ENCODE data around the gene POLH. TPM values are rescaled to one million over a fixed set of nuclear protein-coding genes. Genes with fewer than 3 reads are reported as not detected.

The POLH gene
- total and polyA plus RNA-seq, 10 of the 15 experiments (the other 5 are each of a cell fraction or from before 2014, with no cell fraction given): 5.5 to 33.6 (median 18.6) TPM

DNA sequence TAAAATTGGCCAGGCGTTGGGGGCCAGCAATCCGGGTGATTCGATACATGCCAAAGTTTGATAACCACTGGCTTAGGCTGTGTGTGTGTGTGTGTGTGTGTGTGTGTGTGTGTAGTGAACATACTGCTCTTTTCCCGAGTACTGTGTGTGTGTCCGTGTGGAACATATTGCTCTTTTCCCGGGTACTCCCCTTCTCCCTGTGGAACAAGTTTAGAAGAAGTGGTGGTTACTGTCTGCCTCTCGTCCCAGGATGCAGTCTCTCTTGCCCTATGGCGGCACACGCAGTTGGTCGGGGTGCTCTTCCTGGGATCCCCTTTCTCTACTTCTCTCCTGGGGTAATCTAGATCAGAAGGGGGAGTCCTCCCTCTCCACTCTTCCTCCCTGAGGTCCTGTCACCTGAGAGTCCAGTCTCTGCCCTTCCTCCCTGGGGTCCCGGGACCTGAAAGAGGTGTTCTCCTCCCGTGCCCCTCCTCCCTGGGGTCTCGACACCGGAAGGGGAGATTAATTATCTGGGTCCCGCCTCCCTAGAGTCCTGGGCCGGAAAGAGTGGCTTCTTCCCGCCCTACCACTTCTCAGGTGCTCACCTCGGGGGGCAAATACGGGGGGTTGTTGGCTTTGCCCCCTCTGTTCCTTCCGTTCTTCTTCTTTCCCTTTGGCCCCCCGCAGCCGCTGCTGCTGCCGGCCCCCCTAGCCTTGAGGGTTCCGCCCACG is 52.6 kb downstream of the POLH start (continued):
- TF ChIP-seq, protein P1, sequence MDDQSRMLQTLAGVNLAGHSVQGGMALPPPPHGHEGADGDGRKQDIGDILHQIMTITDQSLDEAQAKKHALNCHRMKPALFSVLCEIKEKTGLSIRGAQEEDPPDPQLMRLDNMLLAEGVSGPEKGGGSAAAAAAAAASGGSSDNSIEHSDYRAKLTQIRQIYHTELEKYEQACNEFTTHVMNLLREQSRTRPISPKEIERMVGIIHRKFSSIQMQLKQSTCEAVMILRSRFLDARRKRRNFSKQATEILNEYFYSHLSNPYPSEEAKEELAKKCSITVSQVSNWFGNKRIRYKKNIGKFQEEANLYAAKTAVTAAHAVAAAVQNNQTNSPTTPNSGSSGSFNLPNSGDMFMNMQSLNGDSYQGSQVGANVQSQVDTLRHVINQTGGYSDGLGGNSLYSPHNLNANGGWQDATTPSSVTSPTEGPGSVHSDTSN (IDR thresholded peaks at IDR 0.05; ENCODE audit: insufficient replicate concordance, low read depth, low read length): peak; percentile 15
- TF ChIP-seq, protein P2, sequence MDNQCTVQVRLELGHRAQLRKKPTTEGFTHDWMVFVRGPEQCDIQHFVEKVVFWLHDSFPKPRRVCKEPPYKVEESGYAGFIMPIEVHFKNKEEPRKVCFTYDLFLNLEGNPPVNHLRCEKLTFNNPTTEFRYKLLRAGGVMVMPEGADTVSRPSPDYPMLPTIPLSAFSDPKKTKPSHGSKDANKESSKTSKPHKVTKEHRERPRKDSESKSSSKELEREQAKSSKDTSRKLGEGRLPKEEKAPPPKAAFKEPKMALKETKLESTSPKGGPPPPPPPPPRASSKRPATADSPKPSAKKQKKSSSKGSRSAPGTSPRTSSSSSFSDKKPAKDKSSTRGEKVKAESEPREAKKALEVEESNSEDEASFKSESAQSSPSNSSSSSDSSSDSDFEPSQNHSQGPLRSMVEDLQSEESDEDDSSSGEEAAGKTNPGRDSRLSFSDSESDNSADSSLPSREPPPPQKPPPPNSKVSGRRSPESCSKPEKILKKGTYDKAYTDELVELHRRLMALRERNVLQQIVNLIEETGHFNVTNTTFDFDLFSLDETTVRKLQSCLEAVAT (IDR thresholded peaks at IDR 0.05): 0 out of 2 replicates have a peak, but pooled peaks have one; percentile 48
- TF ChIP-seq KLF5 (IDR thresholded peaks at IDR 0.05; ENCODE audit: partially characterized antibody) (no peak), NFIC (IDR thresholded peaks at IDR 0.05; ENCODE audit: low read depth, low read length) (no peak), GABPA (IDR thresholded peaks at IDR 0.05; ENCODE audit: low read depth) (peak; percentile 68; the same call in 1 of the 2 replicates), RCOR1 (conservative IDR thresholded peaks at IDR 0.05; ENCODE audit: low read depth, low read length) (0 out of 2 replicates have a peak, but pooled peaks have one; percentile 8), SMARCA5 (IDR thresholded peaks at IDR 0.05) (peak; percentile 88), RB1 (IDR thresholded peaks at IDR 0.05; ENCODE audit: borderline replicate concordance) (peak; percentile 48; the same call in 1 of the 2 replicates), SREBF2 (IDR thresholded peaks at IDR 0.05; ENCODE audit: low read length) (no peak), JUNB (IDR thresholded peaks at IDR 0.05) (no peak), PML (IDR thresholded peaks at IDR 0.05; ENCODE audit: low read length) (no peak), IKZF2 (IDR thresholded peaks at IDR 0.05) (peak in 1 of 2 experiments; percentile 30; a peak in 2 of 4 replicates), RUNX3 (IDR thresholded peaks at IDR 0.05; ENCODE audit: low read length) (no peak), STAT1 (conservative IDR thresholded peaks at IDR 0.05) (no peak), GATAD2B (conservative IDR thresholded peaks at IDR 0.05; ENCODE audit: low read depth) (peak; percentile 60), BHLHE40 (IDR thresholded peaks at IDR 0.05; ENCODE audit: borderline replicate concordance in 1 of 2, low read depth in 2 of 2, low read length in 1 of 2) (peak; percentile 21 to 55; a peak in 1 of 4 replicates), STAT3 (IDR thresholded peaks at IDR 0.05; ENCODE audit: low read depth, low read length) (no peak), TARDBP (IDR thresholded peaks at IDR 0.05; ENCODE audit: borderline replicate concordance) (no peak), RAD21 (IDR thresholded peaks at IDR 0.05; ENCODE audit: insufficient read depth, low read depth, low read length) (no peak), MTA3 (IDR thresholded peaks at IDR 0.05; ENCODE audit: borderline replicate concordance, low read length) (no peak), MTA2 (IDR thresholded peaks at IDR 0.05; ENCODE audit: low read depth) (peak; percentile 12; the same call in 1 of the 2 replicates)
- TF ChIP-seq, protein P3, sequence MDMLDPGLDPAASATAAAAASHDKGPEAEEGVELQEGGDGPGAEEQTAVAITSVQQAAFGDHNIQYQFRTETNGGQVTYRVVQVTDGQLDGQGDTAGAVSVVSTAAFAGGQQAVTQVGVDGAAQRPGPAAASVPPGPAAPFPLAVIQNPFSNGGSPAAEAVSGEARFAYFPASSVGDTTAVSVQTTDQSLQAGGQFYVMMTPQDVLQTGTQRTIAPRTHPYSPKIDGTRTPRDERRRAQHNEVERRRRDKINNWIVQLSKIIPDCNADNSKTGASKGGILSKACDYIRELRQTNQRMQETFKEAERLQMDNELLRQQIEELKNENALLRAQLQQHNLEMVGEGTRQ (IDR thresholded peaks at IDR 0.05; ENCODE audit: borderline replicate concordance, low read depth, low read length): no peak
- TF ChIP-seq, protein P4, sequence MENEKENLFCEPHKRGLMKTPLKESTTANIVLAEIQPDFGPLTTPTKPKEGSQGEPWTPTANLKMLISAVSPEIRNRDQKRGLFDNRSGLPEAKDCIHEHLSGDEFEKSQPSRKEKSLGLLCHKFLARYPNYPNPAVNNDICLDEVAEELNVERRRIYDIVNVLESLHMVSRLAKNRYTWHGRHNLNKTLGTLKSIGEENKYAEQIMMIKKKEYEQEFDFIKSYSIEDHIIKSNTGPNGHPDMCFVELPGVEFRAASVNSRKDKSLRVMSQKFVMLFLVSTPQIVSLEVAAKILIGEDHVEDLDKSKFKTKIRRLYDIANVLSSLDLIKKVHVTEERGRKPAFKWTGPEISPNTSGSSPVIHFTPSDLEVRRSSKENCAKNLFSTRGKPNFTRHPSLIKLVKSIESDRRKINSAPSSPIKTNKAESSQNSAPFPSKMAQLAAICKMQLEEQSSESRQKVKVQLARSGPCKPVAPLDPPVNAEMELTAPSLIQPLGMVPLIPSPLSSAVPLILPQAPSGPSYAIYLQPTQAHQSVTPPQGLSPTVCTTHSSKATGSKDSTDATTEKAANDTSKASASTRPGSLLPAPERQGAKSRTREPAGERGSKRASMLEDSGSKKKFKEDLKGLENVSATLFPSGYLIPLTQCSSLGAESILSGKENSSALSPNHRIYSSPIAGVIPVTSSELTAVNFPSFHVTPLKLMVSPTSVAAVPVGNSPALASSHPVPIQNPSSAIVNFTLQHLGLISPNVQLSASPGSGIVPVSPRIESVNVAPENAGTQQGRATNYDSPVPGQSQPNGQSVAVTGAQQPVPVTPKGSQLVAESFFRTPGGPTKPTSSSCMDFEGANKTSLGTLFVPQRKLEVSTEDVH (IDR thresholded peaks at IDR 0.05; ENCODE audit: low read depth, partially characterized antibody): no peak
- TF ChIP-seq, protein P5, sequence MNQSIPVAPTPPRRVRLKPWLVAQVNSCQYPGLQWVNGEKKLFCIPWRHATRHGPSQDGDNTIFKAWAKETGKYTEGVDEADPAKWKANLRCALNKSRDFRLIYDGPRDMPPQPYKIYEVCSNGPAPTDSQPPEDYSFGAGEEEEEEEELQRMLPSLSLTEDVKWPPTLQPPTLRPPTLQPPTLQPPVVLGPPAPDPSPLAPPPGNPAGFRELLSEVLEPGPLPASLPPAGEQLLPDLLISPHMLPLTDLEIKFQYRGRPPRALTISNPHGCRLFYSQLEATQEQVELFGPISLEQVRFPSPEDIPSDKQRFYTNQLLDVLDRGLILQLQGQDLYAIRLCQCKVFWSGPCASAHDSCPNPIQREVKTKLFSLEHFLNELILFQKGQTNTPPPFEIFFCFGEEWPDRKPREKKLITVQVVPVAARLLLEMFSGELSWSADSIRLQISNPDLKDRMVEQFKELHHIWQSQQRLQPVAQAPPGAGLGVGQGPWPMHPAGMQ (IDR thresholded peaks at IDR 0.05; ENCODE audit: borderline replicate concordance): no peak
